ENCODE measurements around the gene OFD1.

DNA sequence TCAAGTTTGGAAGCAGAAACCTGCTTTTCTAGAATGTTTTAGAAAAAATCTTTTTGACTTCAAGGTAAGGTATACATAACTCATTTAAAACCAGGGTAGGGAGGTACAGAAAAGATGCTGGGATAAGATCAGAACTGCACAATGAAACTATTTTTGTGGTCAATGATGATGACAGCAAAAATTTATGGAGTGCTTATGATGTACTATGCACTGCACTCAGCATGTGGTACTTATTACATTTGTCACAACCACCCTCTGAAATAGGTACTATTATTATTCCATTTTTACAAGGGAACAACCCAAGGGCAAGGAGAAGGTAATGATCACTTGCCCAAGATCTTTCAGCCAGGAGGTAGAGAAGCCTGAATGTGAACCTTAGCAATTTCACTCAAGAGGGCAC, 74.3 kb downstream of the OFD1 start:
- TF ChIP-seq, protein P1, sequence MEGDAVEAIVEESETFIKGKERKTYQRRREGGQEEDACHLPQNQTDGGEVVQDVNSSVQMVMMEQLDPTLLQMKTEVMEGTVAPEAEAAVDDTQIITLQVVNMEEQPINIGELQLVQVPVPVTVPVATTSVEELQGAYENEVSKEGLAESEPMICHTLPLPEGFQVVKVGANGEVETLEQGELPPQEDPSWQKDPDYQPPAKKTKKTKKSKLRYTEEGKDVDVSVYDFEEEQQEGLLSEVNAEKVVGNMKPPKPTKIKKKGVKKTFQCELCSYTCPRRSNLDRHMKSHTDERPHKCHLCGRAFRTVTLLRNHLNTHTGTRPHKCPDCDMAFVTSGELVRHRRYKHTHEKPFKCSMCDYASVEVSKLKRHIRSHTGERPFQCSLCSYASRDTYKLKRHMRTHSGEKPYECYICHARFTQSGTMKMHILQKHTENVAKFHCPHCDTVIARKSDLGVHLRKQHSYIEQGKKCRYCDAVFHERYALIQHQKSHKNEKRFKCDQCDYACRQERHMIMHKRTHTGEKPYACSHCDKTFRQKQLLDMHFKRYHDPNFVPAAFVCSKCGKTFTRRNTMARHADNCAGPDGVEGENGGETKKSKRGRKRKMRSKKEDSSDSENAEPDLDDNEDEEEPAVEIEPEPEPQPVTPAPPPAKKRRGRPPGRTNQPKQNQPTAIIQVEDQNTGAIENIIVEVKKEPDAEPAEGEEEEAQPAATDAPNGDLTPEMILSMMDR (IDR thresholded peaks at IDR 0.05): no peak
- TF ChIP-seq POLR2A (IDR thresholded peaks at IDR 0.05): no peak

Measured in heart left ventricle (tissue), 13 donors.